Hepatocyte (in vitro differentiated cells): ENCODE results near the gene GANC. TPM values are rescaled to one million over a fixed set of nuclear protein-coding genes. Genes with fewer than 3 reads are reported as not detected.

ENCODE experiments used
- DNase-seq: peaks from one replicate; pipeline ENCODE4 v3.0.0-alpha.2; 2016; ENCODE audit warnings: low spot score
- H2AFZ ChIP-seq: fragments of 200-600 bp; sonication (generic); 2 replicates; pipeline ENCODE4 v1.6.0; 2016; ENCODE audit warnings: antibody characterized with exemption, mild to moderate bottlenecking
- H3K27ac ChIP-seq: fragments of 200-600 bp; sonication (generic); 2 replicates; pipeline ENCODE4 v1.5.1; 2016; ENCODE audit warnings: mild to moderate bottlenecking
- H3K27me3 ChIP-seq: fragments of 200-600 bp; sonication (generic); 2 replicates; pipeline ENCODE4 v1.6.1; 2016
- H3K36me3 ChIP-seq: fragments of 200-600 bp; sonication (generic); replicated peaks from 2 replicates; pipeline ENCODE4 v1.5.1; 2016; ENCODE audit warnings: low read depth; ENCODE audit not compliant: insufficient read depth
- H3K4me1 ChIP-seq: fragments of 200-600 bp; sonication (generic); 2 replicates; pipeline ENCODE4 v1.5.1; 2016; ENCODE audit warnings: mild to moderate bottlenecking, moderate library complexity; ENCODE audit not compliant: insufficient read depth
- H3K4me2 ChIP-seq: fragments of 200-600 bp; sonication (generic); 2 replicates; pipeline ENCODE4 v1.6.0; 2016
- H3K4me3 ChIP-seq: fragments of 200-600 bp; sonication (generic); 2 replicates; pipeline ENCODE4 v1.5.1; 2016; ENCODE audit warnings: mild to moderate bottlenecking
- H3K79me2 ChIP-seq: fragments of 200-600 bp; sonication (generic); 2 replicates; pipeline ENCODE4 v1.6.0; 2017; ENCODE audit warnings: mild to moderate bottlenecking
- H3K9me2 ChIP-seq: fragments of 200-600 bp; sonication (generic); replicated peaks from 2 replicates; pipeline ENCODE4 v1.6.0; 2017; ENCODE audit warnings: mild to moderate bottlenecking; ENCODE audit not compliant: insufficient read depth
- H3K9me3 ChIP-seq: fragments of 200-600 bp; sonication (generic); 2 replicates; pipeline ENCODE4 v1.5.1; 2016; ENCODE audit warnings: low read depth, mild to moderate bottlenecking
- H4K20me1 ChIP-seq: fragments of 200-600 bp; sonication (generic); 2 replicates; pipeline ENCODE4 v1.6.0; 2016; ENCODE audit warnings: mild to moderate bottlenecking; ENCODE audit not compliant: insufficient read depth, poor library complexity, severe bottlenecking
- EZH2 ChIP-seq: fragments of 200-600 bp; sonication (generic); IDR thresholded peaks from 2 replicates; pipeline ENCODE4 v1.6.1; 2016; ENCODE audit warnings: antibody characterized with exemption, mild to moderate bottlenecking, borderline replicate concordance
- EZH2phosphoT487 ChIP-seq: fragments of 200-600 bp; sonication (generic); IDR thresholded peaks from one replicate; pipeline ENCODE4 v1.6.1; 2018; ENCODE audit warnings: antibody characterized with exemption, mild to moderate bottlenecking, low read depth, moderate library complexity; ENCODE audit not compliant: unreplicated experiment, severe bottlenecking
- WGBS: methylation state at CpG from one replicate; pipeline ENCODE4 v1.1.6; 2016; ENCODE audit warnings: low lambda C conversion rate; ENCODE audit errors: missing lambda C conversion rate; 5-methylcytosine and 5-hydroxymethylcytosine counted together
- polyA plus RNA-seq: library from polyadenylated mRNA; unstranded; fragments of >200 nt; fragmentation: Nextera tagmentation; extraction: Ambion mirVana; gene quantifications from 2 replicates; pipeline ENCODE4 v1.2.1, GENCODE V29; 2016
- total RNA-seq: library from RNA; depleted of rRNA; stranded (reverse); fragments of >200 nt; gene quantifications from 2 replicates; pipeline ENCODE4 v1.2.3, GENCODE V29; 2014
- TF ChIP-seq, protein P1 (sequence below): fragments of 200-600 bp; sonication (generic); IDR thresholded peaks from 2 replicates; pipeline ENCODE4 v1.5.1; 2016; ENCODE audit warnings: antibody characterized with exemption, mild to moderate bottlenecking; ENCODE audit not compliant: poor library complexity

Gene GANC
- total and polyA plus RNA-seq, 2 experiments from 2014 or later = 9.1 to 11.2 TPM

DNA sequence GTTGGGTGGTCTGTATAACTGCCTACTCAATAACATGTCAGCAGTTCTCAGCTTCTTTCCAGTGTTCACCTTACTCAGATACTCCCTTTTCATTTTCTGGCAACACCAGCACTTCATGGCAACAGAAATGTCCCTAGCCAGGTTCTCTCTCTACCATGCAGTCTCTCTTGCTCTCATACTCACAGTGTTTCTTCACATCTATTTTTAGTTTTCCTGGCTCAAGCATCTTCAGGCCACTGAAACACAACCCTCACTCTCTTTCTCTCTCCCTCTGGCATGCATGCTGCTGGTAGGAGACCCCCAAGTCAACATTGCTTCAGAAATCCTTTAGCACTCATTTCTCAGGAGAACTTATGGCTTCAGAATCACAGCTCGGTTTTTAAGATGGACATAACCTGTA is 86.2 kb downstream of the GANC start, which contains the start of gene CAPN3:
TSS of gene CAPN3 (plus strand) at position 253 of the 400 bp plus-strand sequence. CDS start 305 bp downstream, outside the sequence.
- Histone ChIP-seq H3K9me3 (no peaks in the 10 kb centered on the region), H3K27me3 (no peaks in the 10 kb centered on the region), H3K9me2 (no peaks in the 10 kb centered on the region), H3K4me3 (no peak within 1 kb of the TSS), H4K20me1 (no peaks in the 10 kb centered on the region), H3K4me2 (no peak within 1 kb of the TSS), H2AFZ (no peak within 1 kb of the TSS), H3K27ac (no peak within 1 kb of the TSS), H3K79me2 (no peaks in the 10 kb centered on the region), H3K36me3 (no peaks in the 10 kb centered on the region), H3K4me1 (no peaks in the 10 kb centered on the region)
- no peak for DNase-seq
- no peak for TF ChIP-seq EZH2phosphoT487
- TF ChIP-seq, protein P1, sequence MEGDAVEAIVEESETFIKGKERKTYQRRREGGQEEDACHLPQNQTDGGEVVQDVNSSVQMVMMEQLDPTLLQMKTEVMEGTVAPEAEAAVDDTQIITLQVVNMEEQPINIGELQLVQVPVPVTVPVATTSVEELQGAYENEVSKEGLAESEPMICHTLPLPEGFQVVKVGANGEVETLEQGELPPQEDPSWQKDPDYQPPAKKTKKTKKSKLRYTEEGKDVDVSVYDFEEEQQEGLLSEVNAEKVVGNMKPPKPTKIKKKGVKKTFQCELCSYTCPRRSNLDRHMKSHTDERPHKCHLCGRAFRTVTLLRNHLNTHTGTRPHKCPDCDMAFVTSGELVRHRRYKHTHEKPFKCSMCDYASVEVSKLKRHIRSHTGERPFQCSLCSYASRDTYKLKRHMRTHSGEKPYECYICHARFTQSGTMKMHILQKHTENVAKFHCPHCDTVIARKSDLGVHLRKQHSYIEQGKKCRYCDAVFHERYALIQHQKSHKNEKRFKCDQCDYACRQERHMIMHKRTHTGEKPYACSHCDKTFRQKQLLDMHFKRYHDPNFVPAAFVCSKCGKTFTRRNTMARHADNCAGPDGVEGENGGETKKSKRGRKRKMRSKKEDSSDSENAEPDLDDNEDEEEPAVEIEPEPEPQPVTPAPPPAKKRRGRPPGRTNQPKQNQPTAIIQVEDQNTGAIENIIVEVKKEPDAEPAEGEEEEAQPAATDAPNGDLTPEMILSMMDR = no peak
- TF ChIP-seq EZH2 = no peak
- 100% methylated on average over 1 of the region's 1 CpG for WGBS

DNA sequence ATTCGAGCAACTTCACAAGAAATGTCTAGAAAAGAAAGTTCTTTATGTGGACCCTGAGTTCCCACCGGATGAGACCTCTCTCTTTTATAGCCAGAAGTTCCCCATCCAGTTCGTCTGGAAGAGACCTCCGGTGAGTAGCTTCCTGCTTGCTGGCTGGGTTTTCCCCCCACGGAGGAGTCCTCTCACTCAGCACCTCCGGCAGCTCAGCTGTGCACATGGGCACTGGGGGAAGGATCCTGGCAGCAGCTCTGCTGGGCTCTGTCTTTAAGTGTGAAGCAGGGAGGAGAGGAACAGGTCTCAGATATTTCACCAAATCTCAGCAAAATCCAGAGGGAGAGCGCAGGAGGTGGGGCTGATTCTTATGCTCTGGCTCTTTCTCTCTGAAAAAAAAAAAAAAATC is 87.0 kb downstream of the GANC start:
- H3K36me3 ChIP-seq = no peaks in the 10 kb centered on the region

DNA sequence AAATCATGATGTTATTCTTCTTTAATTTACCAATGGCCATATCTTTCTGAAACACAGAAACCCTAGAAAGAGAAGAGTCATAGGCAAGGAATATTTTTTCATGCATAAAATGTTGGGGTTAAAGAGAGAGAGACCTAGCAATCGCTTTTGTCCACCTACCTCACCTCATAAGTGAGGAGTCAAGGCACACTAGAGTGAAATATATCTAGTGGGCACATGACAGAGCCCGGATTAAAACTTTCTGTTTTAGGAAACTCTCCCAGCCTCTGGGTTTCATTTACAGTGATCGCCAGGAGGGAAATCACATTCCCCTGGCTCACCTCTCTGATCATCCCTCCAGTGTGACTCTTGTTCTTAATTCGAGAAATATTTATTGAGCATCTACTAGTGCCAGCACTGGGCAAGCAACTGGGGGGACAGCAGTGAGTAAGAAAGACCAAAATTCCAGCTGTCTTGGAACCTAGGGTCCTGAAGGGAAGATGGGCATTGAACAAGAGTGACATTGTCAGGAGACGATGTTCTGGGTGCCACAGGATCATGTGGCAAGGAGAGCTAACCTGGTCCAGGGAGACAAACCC is 87.6 kb downstream of the GANC start:
- Histone ChIP-seq H3K27ac (no peak overlapping the region), H3K4me1 (no peaks in the 10 kb centered on the region)
- TF ChIP-seq EZH2phosphoT487 = no peak

More for the DNA sequence above, 87.0 kb downstream of the GANC start:
- Histone ChIP-seq H3K4me3 (no peak overlapping the region), H3K79me2 (no peaks in the 10 kb centered on the region), H4K20me1 (no peaks in the 10 kb centered on the region), H3K4me1 (no peaks in the 10 kb centered on the region), H3K9me2 (no peaks in the 10 kb centered on the region), H3K27me3 (no peaks in the 10 kb centered on the region), H3K4me2 (no peak overlapping the region), H2AFZ (no peak overlapping the region), H3K9me3 (no peaks in the 10 kb centered on the region), H3K27ac (no peak overlapping the region)
- no peak for DNase-seq
- TF ChIP-seq, protein P1 = no peak
- no peak for TF ChIP-seq EZH2
- WGBS = 76% methylated on average over 7 of the region's 7 CpGs

DNA sequence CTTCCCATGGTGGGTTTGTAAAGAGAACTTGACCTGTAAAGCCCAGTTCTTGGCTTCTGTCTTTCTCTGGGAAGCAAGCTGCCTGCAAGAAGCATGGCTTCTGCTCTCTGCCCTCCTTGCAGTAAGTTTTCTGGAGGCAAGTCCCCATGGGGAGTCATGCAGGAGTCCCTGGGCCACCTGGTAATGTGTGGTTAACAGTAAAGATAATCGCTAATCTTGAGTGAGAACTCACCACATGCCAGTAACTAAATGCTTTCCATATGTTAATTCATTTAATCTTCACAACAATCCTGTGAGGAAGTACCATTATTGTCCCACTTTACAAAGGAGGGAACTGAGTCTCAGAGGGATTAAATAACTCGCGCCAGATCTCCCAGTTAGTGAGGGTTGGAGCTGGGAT is 90.5 kb downstream of the GANC start:
- Histone ChIP-seq H3K27me3 (no peaks in the 10 kb centered on the region), H3K4me1 (no peaks in the 10 kb centered on the region), H3K9me3 (no peaks in the 10 kb centered on the region), H2AFZ (no peak overlapping the region), H3K36me3 (no peaks in the 10 kb centered on the region), H3K9me2 (no peaks in the 10 kb centered on the region), H3K4me2 (no peak overlapping the region), H3K79me2 (no peaks in the 10 kb centered on the region), H3K27ac (no peak overlapping the region), H4K20me1 (no peaks in the 10 kb centered on the region), H3K4me3 (no peak overlapping the region)
- 67% methylated on average over 3 of the region's 3 CpGs for WGBS
- TF ChIP-seq, protein P1 = no peak
- TF ChIP-seq EZH2phosphoT487 (no peak), EZH2 (no peak)
- no peak for DNase-seq

More for the DNA sequence above, 87.6 kb downstream of the GANC start:
- Histone ChIP-seq H3K9me2 (no peaks in the 10 kb centered on the region), H3K4me3 (no peak overlapping the region), H2AFZ (no peak overlapping the region), H3K36me3 (no peaks in the 10 kb centered on the region), H3K79me2 (no peaks in the 10 kb centered on the region), H3K9me3 (no peaks in the 10 kb centered on the region), H3K4me2 (no peak overlapping the region), H4K20me1 (no peaks in the 10 kb centered on the region), H3K27me3 (no peaks in the 10 kb centered on the region)
- 95% methylated on average over 5 of the region's 5 CpGs for WGBS
- no peak for DNase-seq
